Fibroblast of mammary gland (primary cell): Measurements from ENCODE around the gene JARID2.

Experiments used
- DNase-seq: peaks from one replicate; pipeline ENCODE4 v3.0.0-alpha.2; 2010; ENCODE audit warnings: low read depth
- H3K4me3 ChIP-seq: 2 replicates; pipeline ENCODE4 v1.5.1; 2011; ENCODE audit warnings: low read depth, mild to moderate bottlenecking, low read length, moderate library complexity; ENCODE audit not compliant: control insufficient read depth
- CTCF ChIP-seq: conservative IDR thresholded peaks from 2 replicates; pipeline ENCODE4 v1.5.1; 2011; ENCODE audit warnings: low read depth, low read length, inconsistent platforms; ENCODE audit not compliant: control insufficient read depth, insufficient read depth

The JARID2 gene

GRCh38 chr6:15493437-15494168 is 247.7 kb downstream of the JARID2 start:
- TF ChIP-seq CTCF, result no peak
- peak; percentile 66 for DNase-seq
- no peak overlapping the region for H3K4me3 ChIP-seq

DNA sequence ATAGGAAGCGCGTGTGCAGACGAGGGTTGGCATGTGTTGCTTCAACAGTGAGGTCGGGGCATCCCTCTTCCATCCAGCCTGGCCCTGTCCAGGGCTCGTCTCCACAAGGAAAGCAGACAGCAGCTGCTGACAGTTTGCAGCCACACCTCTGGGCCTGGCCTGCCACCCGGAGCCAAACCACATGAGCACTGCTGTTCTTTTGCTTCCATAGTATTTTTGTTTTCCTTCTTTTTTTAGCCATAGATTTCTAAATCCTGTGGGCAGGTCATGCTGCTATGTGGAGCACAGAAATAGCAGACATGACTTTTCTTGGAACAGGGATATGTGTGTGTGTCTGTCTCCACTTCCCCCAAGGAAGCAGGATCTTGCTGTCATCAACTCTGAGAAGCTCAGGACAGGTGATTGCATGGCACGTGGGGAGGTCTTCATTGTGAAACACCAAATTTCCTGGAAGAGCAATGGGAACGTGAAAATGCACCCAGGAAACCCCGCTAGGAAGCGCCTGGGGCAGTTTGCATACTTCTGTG is 249.6 kb downstream of the JARID2 start:
- no peak overlapping the region for H3K4me3 ChIP-seq
- DNase-seq, result peak; percentile 48
- no peak for TF ChIP-seq CTCF

- H3K4me3 ChIP-seq, result no peak overlapping the region
- TF ChIP-seq CTCF, result no peak
- DNase-seq, result no peak
Observed at GRCh38 chr6:15496345-15497131, 250.7 kb downstream of the JARID2 start.

- no peak overlapping the region for H3K4me3 ChIP-seq
- peak; percentile 80 for DNase-seq
- TF ChIP-seq CTCF, result no peak
Observed at GRCh38 chr6:15498640-15499039, 252.8 kb downstream of the JARID2 start.

DNA sequence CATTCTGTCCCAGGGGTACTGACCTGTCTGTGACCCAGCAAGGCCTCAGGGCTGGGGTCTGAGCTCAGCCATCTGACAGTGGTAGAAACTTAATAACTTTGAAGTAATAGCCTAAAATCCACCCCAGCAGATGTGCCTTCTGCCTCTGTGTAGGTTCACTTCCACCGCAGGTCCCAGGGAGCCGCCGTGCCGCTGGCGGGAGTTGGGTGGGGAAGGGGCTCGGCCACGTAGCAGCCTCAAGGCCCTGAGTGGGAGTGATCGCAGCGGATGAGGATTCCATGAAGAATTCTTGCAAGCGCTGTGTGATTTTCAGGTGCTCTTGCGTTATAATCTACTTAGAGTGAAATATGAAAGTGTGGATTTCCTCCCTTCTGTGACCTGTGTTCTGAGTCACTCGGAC is 253.3 kb downstream of the JARID2 start:
- no peak for TF ChIP-seq CTCF
- H3K4me3 ChIP-seq, result no peak overlapping the region
- no peak for DNase-seq

- H3K4me3 ChIP-seq, result no peak overlapping the region
- DNase-seq, result no peak
- TF ChIP-seq CTCF, result no peak
Observed at GRCh38 chr6:15499591-15499990, 253.7 kb downstream of the JARID2 start.
